Endothelial cell of umbilical vein (primary cell): Measurements from ENCODE around the gene RIPOR3. TPM values are rescaled to one million over a fixed set of nuclear protein-coding genes. Genes with fewer than 3 reads are reported as not detected.
"Not testable (repeated sequence)": the region's sequence is repeated elsewhere in the genome, so short reads cannot be mapped to it uniquely, and the experiment has no call there.

Experiments
- BruUV-seq: library from RNA; stranded (reverse); fragments of 400-500 nt; replicated peaks from 2 replicates; lab custom pipeline; 2021; lab: Mats Ljungman, UMichigan
- CTCF ChIA-PET: fragments of 300-600, 350-600 bp; sonication (Branson Sonifier 250); formaldehyde crosslinking; loops from one replicate; lab custom pipeline; 2021; ENCODE audit warnings: antibody characterized with exemption, inconsistent platforms; lab: Charles Lee
- POLR2A ChIA-PET: fragments of 300-600, 350-600 bp; sonication (Branson Sonifier 250); formaldehyde crosslinking; loops from one replicate; lab custom pipeline; 2021; ENCODE audit warnings: antibody characterized with exemption, inconsistent platforms; lab: Charles Lee
- DNase-seq: peaks from one replicate; pipeline ENCODE4 v3.0.0-alpha.2; 2011; ENCODE audit warnings: low read depth, low spot score
- FAIRE-seq: peaks from 2 replicates; lab custom pipeline; 2011; peaks lifted over from hg19 to GRCh38; lab: Jason Lieb, UNC
- H2AFZ ChIP-seq: 2 replicates; pipeline ENCODE4 v1.6.0; 2012; ENCODE audit warnings: low read depth, low read length, control low read depth, inconsistent platforms
- H3K27ac ChIP-seq: 2 replicates; pipeline ENCODE4 v1.5.1; 2011; ENCODE audit warnings: low read depth, mild to moderate bottlenecking, control low read depth, low read length, moderate library complexity; ENCODE audit not compliant: insufficient read depth
- H3K27me3 ChIP-seq, 2 experiments: 2 replicates each; pipeline versions ENCODE4 v1.6.0 to v1.6.1; 2011; ENCODE audit warnings: low read length in 2 of 2, mixed read lengths in 1 of 2; ENCODE audit not compliant: control insufficient read depth in 2 of 2, insufficient read depth in 2 of 2
- H3K36me3 ChIP-seq, 2 experiments: 2 replicates in 1 of 2; 3 replicates in 1 of 2; pipeline ENCODE4 v1.5.1; 2011; ENCODE audit warnings: low read length in 2 of 2, mild to moderate bottlenecking in 1 of 2, moderate library complexity in 1 of 2; ENCODE audit not compliant: control insufficient read depth in 2 of 2, insufficient read depth in 2 of 2; ENCODE audit errors: extremely low read depth in 1 of 2
- H3K4me1 ChIP-seq: 3 replicates; pipeline ENCODE4 v1.5.1; 2011; ENCODE audit warnings: mild to moderate bottlenecking, low read length; ENCODE audit not compliant: control insufficient read depth, insufficient read depth; ENCODE audit errors: extremely low read depth
- H3K4me2 ChIP-seq: 2 replicates; pipeline ENCODE4 v1.6.1; 2011; ENCODE audit warnings: low read length, control low read depth, mixed read lengths; ENCODE audit not compliant: insufficient read depth
- H3K4me3 ChIP-seq, 3 experiments: fragments of 200-600 bp in 1 of 3; sonication (generic), shearing (Covaris generic) in 1 of 3; replicated peaks in 1 of 3; 2 replicates each; pipeline ENCODE4 v1.5.1; 2011 to 2016; ENCODE audit warnings: control low read depth in 3 of 3, low read length in 3 of 3, mild to moderate bottlenecking in 2 of 3, inconsistent platforms in 1 of 3, low read depth in 1 of 3, moderate library complexity in 1 of 3; ENCODE audit not compliant: insufficient read depth in 1 of 3
- H3K79me2 ChIP-seq: 2 replicates; pipeline ENCODE4 v1.6.0; 2012; ENCODE audit warnings: low read length, inconsistent platforms; ENCODE audit not compliant: control insufficient read depth, insufficient read depth
- H3K9ac ChIP-seq: replicated peaks from 2 replicates; pipeline ENCODE3; 2011; ENCODE audit warnings: low read length, control low read depth; ENCODE audit not compliant: insufficient read depth; ENCODE audit errors: extremely low read depth
- H3K9me1 ChIP-seq: replicated peaks from 3 replicates; pipeline ENCODE4 v1.6.0; 2011; ENCODE audit warnings: mild to moderate bottlenecking, low read length; ENCODE audit not compliant: control insufficient read depth, insufficient read depth; ENCODE audit errors: extremely low read depth
- H3K9me3 ChIP-seq: replicated peaks from 2 replicates; pipeline ENCODE4 v1.5.1; 2012; ENCODE audit warnings: low read length, inconsistent platforms; ENCODE audit not compliant: control insufficient read depth, insufficient read depth
- H4K20me1 ChIP-seq: replicated peaks from 2 replicates; pipeline ENCODE3; 2011; ENCODE audit warnings: mild to moderate bottlenecking, low read length; ENCODE audit not compliant: control insufficient read depth, insufficient read depth; ENCODE audit errors: extremely low read depth
- EZH2 ChIP-seq: IDR thresholded peaks from 2 replicates; pipeline ENCODE4 v1.6.1; 2012; ENCODE audit warnings: borderline replicate concordance, low read depth, mild to moderate bottlenecking, moderate library complexity, low read length, inconsistent platforms; ENCODE audit not compliant: severe bottlenecking
- FOS ChIP-seq: IDR thresholded peaks from 2 replicates; pipeline ENCODE4 v1.6.1; 2011; ENCODE audit warnings: mild to moderate bottlenecking, low read length, moderate library complexity, borderline replicate concordance; ENCODE audit not compliant: insufficient read depth
- POLR2A ChIP-seq: IDR thresholded peaks from 2 replicates; pipeline ENCODE4 v1.6.1; 2012; ENCODE audit warnings: low read depth, mild to moderate bottlenecking, control low read depth, low read length
- dilution Hi-C: fragments of 300-500 bp; cut with MboI; formaldehyde crosslinking; loops from one replicate; pipeline ENCODE4 v1.15.0; 2019; ENCODE audit warnings: low sequenced_read_pairs; ENCODE audit not compliant: extremely low pct_ligation_motif_present
- intact Hi-C: fragments of 100-400 bp; cut with micrococcal nuclease; formaldehyde crosslinking; loops from one replicate; pipeline ENCODE4 v1.10.0; 2022
- polyA plus RNA-seq, 4 experiments: library from polyadenylated mRNA; depleted of rRNA in 3 of 4; stranded (reverse) in 3 of 4; unstranded in 1 of 4; fragments of >200 nt; gene quantifications; 2 replicates each; pipeline versions ENCODE4 v1.2.1 to v1.2.3, GENCODE V29; 2011 to 2012; ENCODE audit warnings: missing spikeins in 1 of 4
- total RNA-seq: library from RNA; stranded (reverse); gene quantifications from 2 replicates; pipeline ENCODE4 v1.2.3, GENCODE V29; 2021

RIPOR3 gene
- total and polyA plus RNA-seq, 2 donors (not counting 3 experiments of a cell fraction or from before 2014, with no cell fraction given): not detected

- H3K27me3 ChIP-seq: no peaks in the 10 kb centered on the region
- H3K9me3 ChIP-seq: no peaks in the 10 kb centered on the region
- TF ChIP-seq EZH2 (no peak), POLR2A (no peak), FOS (no peak)
- no peak overlapping the region for H3K4me2 ChIP-seq
- FAIRE-seq (no peak), DNase-seq (no peak)
- H3K9ac ChIP-seq: no peak overlapping the region
- BruUV-seq: no TSS peak
- H3K4me3 ChIP-seq: no peak overlapping the region
- H3K27ac ChIP-seq: no peak overlapping the region
- no peaks in the 10 kb centered on the region for H4K20me1 ChIP-seq
- no peaks in the 10 kb centered on the region for H3K79me2 ChIP-seq
- H3K36me3 ChIP-seq: no peaks in the 10 kb centered on the region
- POLR2A ChIA-PET: interaction anchor here (0.5 kb wide), 1 partner anchor 362 kb away, joined by 6 read pairs; no protein-coding TSS in a partner anchor
- dilution Hi-C loops (no loop called here), intact Hi-C loops (no loop called here)
- no peaks in the 10 kb centered on the region for H3K4me1 ChIP-seq
- H2AFZ ChIP-seq: no peak overlapping the region
- CTCF ChIA-PET: interaction anchor here (1.2 kb wide), 1 partner anchor 13 kb away, joined by 3 read pairs; no protein-coding TSS in a partner anchor
- H3K9me1 ChIP-seq: no peaks in the 10 kb centered on the region
Measured at GRCh38 chr20:50671626-50672025, 19.7 kb downstream of the RIPOR3 start.

GRCh38 chr20:50671010-50671409, 20.3 kb downstream of the RIPOR3 start:
- H3K27ac ChIP-seq, H2AFZ ChIP-seq, H3K4me1 ChIP-seq, H3K79me2 ChIP-seq, BruUV-seq, H3K9me1 ChIP-seq, dilution Hi-C loops, FAIRE-seq, intact Hi-C loops, H3K4me2 ChIP-seq, H3K9ac ChIP-seq, H3K36me3 ChIP-seq, H3K27me3 ChIP-seq, H3K9me3 ChIP-seq, DNase-seq, H3K4me3 ChIP-seq, H4K20me1 ChIP-seq, CTCF ChIA-PET: not testable (repeated sequence)
- POLR2A ChIA-PET: interaction anchor here (0.5 kb wide), 1 partner anchor 363 kb away, joined by 6 read pairs; no protein-coding TSS in a partner anchor
